Endodermal cell (in vitro differentiated cells): ENCODE results near the gene ELOVL2. TPM values are rescaled to one million over a fixed set of nuclear protein-coding genes. Genes with fewer than 3 reads are reported as not detected.

ENCODE experiments used
- DNase-seq: peaks from one replicate; pipeline ENCODE4 v3.0.0-alpha.2; 2017
- H3K27ac ChIP-seq: 2 replicates; pipeline ENCODE4 v1.5.1; 2013; ENCODE audit warnings: mild to moderate bottlenecking, low read depth, low read length, moderate library complexity
- H3K27me3 ChIP-seq: 2 replicates; pipeline ENCODE4 v1.6.1; 2013; ENCODE audit warnings: mild to moderate bottlenecking, low read length, moderate library complexity; ENCODE audit not compliant: insufficient read depth, control insufficient read depth, poor library complexity, severe bottlenecking
- H3K36me3 ChIP-seq: 2 replicates; pipeline ENCODE4 v1.7.0; 2013; ENCODE audit warnings: mild to moderate bottlenecking, low read length, moderate library complexity; ENCODE audit not compliant: control insufficient read depth, insufficient read depth
- H3K4me1 ChIP-seq: one replicate; pipeline ENCODE4 v1.7.0; 2013; ENCODE audit warnings: low read length; ENCODE audit not compliant: control insufficient read depth, insufficient read depth
- H3K4me3 ChIP-seq: 2 replicates; pipeline ENCODE4 v1.5.1; 2013; ENCODE audit warnings: mild to moderate bottlenecking, low read length, moderate library complexity
- H3K9ac ChIP-seq: 2 replicates; pipeline ENCODE4 v1.6.1; 2013; ENCODE audit warnings: mild to moderate bottlenecking, low read length, moderate library complexity; ENCODE audit not compliant: poor library complexity, severe bottlenecking; ENCODE audit errors: extremely low read depth
- H3K9me3 ChIP-seq: 2 replicates; pipeline ENCODE4 v1.6.1; 2013; ENCODE audit warnings: mild to moderate bottlenecking, low read length, moderate library complexity; ENCODE audit not compliant: control insufficient read depth
- H3K27ac Mint-ChIP-seq: 2 replicates; pipeline ENCODE4 v1.8.0; 2020; ENCODE audit warnings: mixed read lengths
- H3K27me3 Mint-ChIP-seq: 2 replicates; pipeline ENCODE4 v1.8.0; 2021; ENCODE audit warnings: mild to moderate bottlenecking, mixed read lengths; ENCODE audit not compliant: insufficient read depth
- H3K36me3 Mint-ChIP-seq: 2 replicates; pipeline ENCODE4 v1.8.0; 2020; ENCODE audit warnings: low read depth, mixed read lengths
- H3K4me1 Mint-ChIP-seq: 2 replicates; pipeline ENCODE4 v1.8.0; 2020; ENCODE audit warnings: mixed read lengths
- H3K4me3 Mint-ChIP-seq: 2 replicates; pipeline ENCODE4 v1.8.0; 2020; ENCODE audit warnings: mild to moderate bottlenecking, moderate library complexity, mixed read lengths
- H3K9me3 Mint-ChIP-seq: 2 replicates; pipeline ENCODE4 v1.8.0; 2020; ENCODE audit warnings: mild to moderate bottlenecking, mixed read lengths
- CTCF ChIP-seq: fragments of 200-600 bp; sonication (generic); conservative IDR thresholded peaks from 2 replicates; pipeline ENCODE4 v1.5.0; 2021; ENCODE audit warnings: antibody characterized with exemption, mild to moderate bottlenecking
- WGBS, 2 experiments: methylation state at CpG; one replicate each; pipeline versions ENCODE4 v1.1.5 to v1.1.7; 2013; ENCODE audit warnings: missing lambda C conversion rate in 2 of 2, mixed read lengths in 1 of 2; ENCODE audit not compliant: insufficient coverage in 1 of 2, insufficient read length in 1 of 2; 5-methylcytosine and 5-hydroxymethylcytosine counted together
- total RNA-seq, 2 donors: library from RNA; stranded (reverse); fragmentation: NEBNext Ultra II Directional in 1 of 2; extraction: Animal tissue kit (Norgen Biotek cat#: 25700) in 1 of 2; gene quantifications; 2 replicates in 1 of 2; 3 replicates in 1 of 2; pipeline ENCODE4 v1.2.1, GENCODE V29; 2021

The ELOVL2 gene
- total RNA-seq, 2 donors from 2014 or later = 7.3 to 14.1 TPM

GRCh38 chr6:11016452-11016851 lies 27.7 kb downstream of the ELOVL2 start:
- Mint-ChIP-seq H3K27ac (peak overlapping the region; percentile 48), H3K4me1 (peaks cover 34% of the 10 kb centered on the region), H3K36me3 (no peaks in the 10 kb centered on the region), H3K9me3 (no peaks in the 10 kb centered on the region), H3K27me3 (peaks cover 5% of the 10 kb centered on the region), H3K4me3 (no peak overlapping the region)
- no peak overlapping the region for H3K27ac ChIP-seq
- no peak for DNase-seq
- H3K27me3 ChIP-seq = no peaks in the 10 kb centered on the region
- WGBS, 2 experiments = 82% methylated on average over 1 of the region's 1 CpG; no CpG with 5 or more reads in 1 of the 2 experiments
- no peaks in the 10 kb centered on the region for H3K9me3 ChIP-seq
- no peak for TF ChIP-seq CTCF
- H3K4me1 ChIP-seq = peaks cover 41% of the 10 kb centered on the region
- H3K4me3 ChIP-seq = no peak overlapping the region
- no peak overlapping the region for H3K9ac ChIP-seq
- H3K36me3 ChIP-seq = no peaks in the 10 kb centered on the region

DNA sequence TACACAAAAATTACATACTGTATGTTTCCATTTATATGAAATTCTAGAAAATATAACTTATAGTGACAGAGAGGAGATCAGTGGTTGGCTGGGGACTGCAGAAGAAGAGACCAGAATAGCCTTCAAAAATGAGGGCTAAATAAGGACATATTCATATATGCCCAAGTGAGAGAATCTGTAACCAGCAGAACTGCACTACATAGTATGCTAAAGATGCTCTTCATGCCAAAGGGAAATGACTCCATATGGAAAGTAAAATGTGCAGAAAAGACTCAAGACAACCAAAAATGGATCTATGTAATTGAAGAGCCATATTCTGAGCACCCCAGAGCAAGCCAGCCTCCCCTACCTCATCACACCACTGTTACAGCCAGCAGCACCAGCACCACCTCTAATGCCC lies 29.0 kb downstream of the ELOVL2 start:
- H3K9me3 ChIP-seq = no peaks in the 10 kb centered on the region
- no peak overlapping the region for H3K4me3 Mint-ChIP-seq
- H3K27me3 Mint-ChIP-seq = peaks cover 9% of the 10 kb centered on the region
- peaks cover 7% of the 10 kb centered on the region for H3K36me3 ChIP-seq
- H3K27ac ChIP-seq = no peak overlapping the region
- peaks cover 2% of the 10 kb centered on the region for H3K36me3 Mint-ChIP-seq
- H3K27ac Mint-ChIP-seq = no peak overlapping the region
- peaks cover 31% of the 10 kb centered on the region for H3K4me1 Mint-ChIP-seq
- H3K9ac ChIP-seq = no peak overlapping the region
- no peak for DNase-seq
- H3K9me3 Mint-ChIP-seq = no peaks in the 10 kb centered on the region
- no peaks in the 10 kb centered on the region for H3K27me3 ChIP-seq
- H3K4me3 ChIP-seq = no peak overlapping the region
- peaks cover 30% of the 10 kb centered on the region for H3K4me1 ChIP-seq
- no peak for TF ChIP-seq CTCF

GRCh38 chr6:11013721-11014070 lies 30.4 kb downstream of the ELOVL2 start:
- Mint-ChIP-seq H3K4me1 (peaks cover 40% of the 10 kb centered on the region), H3K4me3 (no peak overlapping the region), H3K27me3 (peaks cover 12% of the 10 kb centered on the region), H3K27ac (no peak overlapping the region), H3K36me3 (peaks cover 4% of the 10 kb centered on the region), H3K9me3 (no peaks in the 10 kb centered on the region)
- H3K27ac ChIP-seq = no peak overlapping the region
- H3K4me1 ChIP-seq = peaks cover 37% of the 10 kb centered on the region
- peak; percentile 57 for DNase-seq
- peaks cover 18% of the 10 kb centered on the region for H3K36me3 ChIP-seq
- H3K9ac ChIP-seq = no peak overlapping the region
- no peaks in the 10 kb centered on the region for H3K9me3 ChIP-seq
- H3K27me3 ChIP-seq = no peaks in the 10 kb centered on the region
- H3K4me3 ChIP-seq = no peak overlapping the region
- WGBS, 2 experiments = 76% methylated on average over 3 of the region's 3 CpGs; no CpG with 5 or more reads in 1 of the 2 experiments
- peak; percentile 55 for TF ChIP-seq CTCF
